GM12872 (cell line): ENCODE data around the gene FBXO30.

ENCODE experiments used
- TF ChIP-seq, protein P1 (sequence below): IDR thresholded peaks from 3 replicates; pipeline ENCODE4 v1.5.1; 2011; ENCODE audit warnings: low read depth, mild to moderate bottlenecking, low read length, moderate library complexity; ENCODE audit not compliant: insufficient read depth

FBXO30 gene

GRCh38 chr6:145818796-145819195, 4.2 kb upstream of the FBXO30 start:
- TF ChIP-seq, protein P1, sequence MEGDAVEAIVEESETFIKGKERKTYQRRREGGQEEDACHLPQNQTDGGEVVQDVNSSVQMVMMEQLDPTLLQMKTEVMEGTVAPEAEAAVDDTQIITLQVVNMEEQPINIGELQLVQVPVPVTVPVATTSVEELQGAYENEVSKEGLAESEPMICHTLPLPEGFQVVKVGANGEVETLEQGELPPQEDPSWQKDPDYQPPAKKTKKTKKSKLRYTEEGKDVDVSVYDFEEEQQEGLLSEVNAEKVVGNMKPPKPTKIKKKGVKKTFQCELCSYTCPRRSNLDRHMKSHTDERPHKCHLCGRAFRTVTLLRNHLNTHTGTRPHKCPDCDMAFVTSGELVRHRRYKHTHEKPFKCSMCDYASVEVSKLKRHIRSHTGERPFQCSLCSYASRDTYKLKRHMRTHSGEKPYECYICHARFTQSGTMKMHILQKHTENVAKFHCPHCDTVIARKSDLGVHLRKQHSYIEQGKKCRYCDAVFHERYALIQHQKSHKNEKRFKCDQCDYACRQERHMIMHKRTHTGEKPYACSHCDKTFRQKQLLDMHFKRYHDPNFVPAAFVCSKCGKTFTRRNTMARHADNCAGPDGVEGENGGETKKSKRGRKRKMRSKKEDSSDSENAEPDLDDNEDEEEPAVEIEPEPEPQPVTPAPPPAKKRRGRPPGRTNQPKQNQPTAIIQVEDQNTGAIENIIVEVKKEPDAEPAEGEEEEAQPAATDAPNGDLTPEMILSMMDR, result no peak

- TF ChIP-seq, protein P1, result no peak
Observed at GRCh38 chr6:145816392-145816791, 1.8 kb upstream of the FBXO30 start.

DNA sequence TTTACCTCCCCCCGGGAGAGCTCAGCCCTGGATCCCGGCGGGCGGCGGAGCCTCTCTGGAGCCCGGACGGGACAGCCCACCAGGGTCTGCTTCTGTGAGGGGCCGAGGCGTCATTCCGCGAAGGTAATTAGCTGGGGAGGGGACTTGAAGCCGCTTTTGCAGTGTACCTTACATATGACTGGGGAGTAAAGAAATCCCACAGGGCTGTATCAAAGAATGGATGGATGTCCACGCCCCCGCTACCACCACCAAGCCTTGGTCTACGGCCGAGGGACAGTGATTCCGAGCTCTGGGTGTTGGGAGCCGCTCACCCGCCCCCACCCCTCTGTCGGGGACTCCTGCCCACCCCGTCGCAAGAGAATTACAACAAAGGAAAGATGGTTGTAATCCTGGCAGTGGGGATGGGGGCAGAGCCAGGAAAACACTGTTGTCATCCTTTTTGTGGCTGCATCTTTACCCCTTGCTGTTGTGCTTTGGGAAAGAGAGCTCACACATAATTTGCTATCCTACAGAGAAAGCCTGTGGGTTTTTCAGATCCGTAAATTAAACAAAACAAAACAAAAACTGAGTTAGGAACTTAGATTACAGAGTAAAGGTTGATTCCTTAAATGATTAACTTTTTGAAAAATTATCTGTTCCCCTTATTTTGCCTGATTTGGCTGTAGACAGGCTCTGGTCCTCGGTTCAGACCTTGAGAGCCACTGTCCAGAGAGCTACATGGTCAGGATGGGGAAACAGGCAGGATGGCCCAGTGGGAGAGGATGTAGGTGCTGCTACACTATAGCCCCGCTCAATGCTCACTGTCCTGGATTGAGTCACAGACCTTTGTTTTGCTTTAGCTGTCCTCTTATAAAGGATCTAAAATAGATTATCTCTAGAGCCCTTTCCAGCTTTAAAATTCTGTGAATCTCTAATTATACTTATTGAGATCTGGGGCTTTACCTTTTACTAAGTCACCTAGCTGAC, 997 bp upstream of the FBXO30 start:
- TF ChIP-seq, protein P1, result no peak

DNA sequence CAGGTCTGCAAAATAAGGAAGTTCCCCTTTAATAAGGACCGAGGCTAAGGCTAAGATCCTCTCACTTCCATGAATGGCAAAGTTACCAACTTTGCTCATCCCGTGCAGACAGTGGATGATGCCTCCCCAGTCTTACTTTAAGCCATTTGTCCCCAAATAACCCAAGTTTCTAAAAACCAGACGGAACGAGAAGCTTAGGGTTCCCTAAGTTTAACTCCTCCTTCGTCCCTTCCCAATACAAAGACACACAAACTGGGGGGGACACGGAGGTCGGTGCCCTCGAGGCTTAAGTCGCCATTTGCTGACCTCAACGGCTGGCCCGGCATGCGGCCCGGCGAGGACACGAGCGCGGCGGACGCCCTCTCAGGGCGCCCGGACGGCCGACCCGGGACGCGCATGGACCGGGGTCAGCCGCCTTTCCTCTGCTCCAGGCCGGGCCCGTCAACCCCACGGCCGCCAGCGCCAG, 527 bp downstream of the FBXO30 start:
- TF ChIP-seq, protein P1, result no peak

GRCh38 chr6:145813285-145814034, 1.1 kb downstream of the FBXO30 start:
- TF ChIP-seq, protein P1, result no peak

GRCh38 chr6:145811741-145812140, 2.9 kb downstream of the FBXO30 start:
- TF ChIP-seq, protein P1, result no peak

GRCh38 chr6:145809785-145810184, 4.8 kb downstream of the FBXO30 start:
- TF ChIP-seq, protein P1, result no peak
